ENCODE measurements around the gene SLC13A5. TPM values are rescaled to one million over a fixed set of nuclear protein-coding genes. Genes with fewer than 3 reads are reported as not detected.
"Not testable (repeated sequence)": the region's sequence is repeated elsewhere in the genome, so short reads cannot be mapped to it uniquely, and the experiment has no call there.

SLC13A5 gene
- total RNA-seq, 1 experiment from 2014 or later, result 0.92 TPM

DNA sequence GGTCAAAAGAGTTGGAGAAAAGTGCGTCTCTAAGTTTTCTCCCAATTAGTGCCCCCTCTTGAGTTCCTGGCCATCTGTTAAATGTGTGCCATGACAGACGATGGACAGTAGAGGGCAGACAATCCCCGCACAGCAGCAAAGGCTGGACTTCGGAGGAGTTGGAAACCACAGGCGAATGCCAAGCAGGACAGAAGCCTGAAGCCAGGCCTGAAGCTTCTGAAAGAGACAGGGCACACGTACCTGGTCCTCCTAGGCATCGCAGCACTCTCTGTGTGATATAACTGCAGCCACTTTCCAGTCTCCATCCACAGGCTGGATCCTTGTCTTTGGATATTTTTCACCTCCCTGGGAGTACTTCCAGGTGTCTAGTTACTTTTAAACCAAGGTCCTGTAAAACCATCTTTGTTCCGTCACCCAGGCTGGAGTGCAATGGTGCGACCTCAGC is 47.1 kb downstream of the SLC13A5 start:
- CTCF ChIA-PET, result interaction anchor here (0.6 to 1.3 kb wide), 3 partner anchors 87 to 475 kb away, joined by 4 to 18 read pairs (median 4); no protein-coding TSS in a partner anchor
- Histone ChIP-seq H3F3A (ENCODE audit: insufficient read depth, low read depth) (peaks cover 43% of the 10 kb centered on the region), H3K4me3 (no peak overlapping the region), H3K27me3 (ENCODE audit: insufficient read depth, low read depth) (no peaks in the 10 kb centered on the region), H2AFZ (no peak overlapping the region), H3K4me1 (replicated peaks; ENCODE audit: insufficient read depth) (peaks cover 37% of the 10 kb centered on the region), H3K9me3 (ENCODE audit: insufficient read depth, low read depth) (no peaks in the 10 kb centered on the region), H3K79me2 (ENCODE audit: low read depth) (no peaks in the 10 kb centered on the region), H3K4me2 (no peak overlapping the region), H3K27ac (no peak overlapping the region), H3K9me2 (ENCODE audit: insufficient read depth) (no peaks in the 10 kb centered on the region), H3K36me3 (ENCODE audit: low read depth) (no peaks in the 10 kb centered on the region), H4K20me1 (ENCODE audit: insufficient read depth) (no peaks in the 10 kb centered on the region)
- BruUV-seq (replicated peaks), result no TSS peak
- POLR2A ChIA-PET (ENCODE audit: unreplicated experiment), result interaction anchor here (0.5 to 0.6 kb wide), 4 partner anchors 8 to 380 kb away, joined by 3 read pairs; no protein-coding TSS in a partner anchor
- intact Hi-C loops (cut with micrococcal nuclease; ENCODE audit: unreplicated experiment), result loop anchor here (1.0 to 5.0 kb wide), 5 partner anchors 46 to 470 kb away; partner anchors contain the start of gene SLC13A5
- TF ChIP-seq, protein P1, sequence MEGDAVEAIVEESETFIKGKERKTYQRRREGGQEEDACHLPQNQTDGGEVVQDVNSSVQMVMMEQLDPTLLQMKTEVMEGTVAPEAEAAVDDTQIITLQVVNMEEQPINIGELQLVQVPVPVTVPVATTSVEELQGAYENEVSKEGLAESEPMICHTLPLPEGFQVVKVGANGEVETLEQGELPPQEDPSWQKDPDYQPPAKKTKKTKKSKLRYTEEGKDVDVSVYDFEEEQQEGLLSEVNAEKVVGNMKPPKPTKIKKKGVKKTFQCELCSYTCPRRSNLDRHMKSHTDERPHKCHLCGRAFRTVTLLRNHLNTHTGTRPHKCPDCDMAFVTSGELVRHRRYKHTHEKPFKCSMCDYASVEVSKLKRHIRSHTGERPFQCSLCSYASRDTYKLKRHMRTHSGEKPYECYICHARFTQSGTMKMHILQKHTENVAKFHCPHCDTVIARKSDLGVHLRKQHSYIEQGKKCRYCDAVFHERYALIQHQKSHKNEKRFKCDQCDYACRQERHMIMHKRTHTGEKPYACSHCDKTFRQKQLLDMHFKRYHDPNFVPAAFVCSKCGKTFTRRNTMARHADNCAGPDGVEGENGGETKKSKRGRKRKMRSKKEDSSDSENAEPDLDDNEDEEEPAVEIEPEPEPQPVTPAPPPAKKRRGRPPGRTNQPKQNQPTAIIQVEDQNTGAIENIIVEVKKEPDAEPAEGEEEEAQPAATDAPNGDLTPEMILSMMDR (conservative IDR thresholded peaks at IDR 0.05), result peak; percentile 96
- TF ChIP-seq EZH2 (IDR thresholded peaks at IDR 0.05; ENCODE audit: low read depth), result no peak
- peak; percentile 67 to 84 for DNase-seq

DNA sequence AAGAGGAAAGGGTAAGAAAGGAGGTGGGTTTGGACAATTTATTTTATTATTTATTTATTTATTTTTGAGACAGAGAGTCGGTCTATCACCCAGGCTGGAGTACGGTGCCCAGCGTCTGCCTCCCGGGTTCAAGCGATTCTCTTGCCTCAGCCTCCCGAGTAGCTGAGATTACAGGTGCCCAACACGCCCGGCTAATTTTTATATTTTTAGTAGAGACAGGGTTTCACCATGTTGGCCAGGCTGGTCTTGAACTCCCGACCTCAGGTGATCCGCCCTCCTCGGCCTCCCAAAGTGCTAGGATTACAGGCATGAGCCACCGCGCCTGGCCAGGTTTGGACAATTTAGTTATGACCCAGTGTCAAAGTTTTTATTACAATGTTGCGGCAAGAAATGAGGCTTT is 50.0 kb downstream of the SLC13A5 start:
- intact Hi-C loops (cut with micrococcal nuclease; ENCODE audit: unreplicated experiment); H3K9me2 ChIP-seq (ENCODE audit: insufficient read depth); H3K9me3 ChIP-seq (ENCODE audit: insufficient read depth, low read depth); POLR2A ChIA-PET (ENCODE audit: unreplicated experiment); H3K79me2 ChIP-seq (ENCODE audit: low read depth); H4K20me1 ChIP-seq (ENCODE audit: insufficient read depth); DNase-seq; H2AFZ ChIP-seq; H3K27me3 ChIP-seq (ENCODE audit: insufficient read depth, low read depth); H3K27ac ChIP-seq; H3K4me3 ChIP-seq; CTCF ChIA-PET; H3K36me3 ChIP-seq (ENCODE audit: low read depth); BruUV-seq (replicated peaks); H3K4me2 ChIP-seq; H3K4me1 ChIP-seq (replicated peaks; ENCODE audit: insufficient read depth): not testable (repeated sequence)
- H3F3A ChIP-seq (ENCODE audit: insufficient read depth, low read depth), result peaks cover 15% of the 10 kb centered on the region; the same call in 1 of the 2 replicates

DNA sequence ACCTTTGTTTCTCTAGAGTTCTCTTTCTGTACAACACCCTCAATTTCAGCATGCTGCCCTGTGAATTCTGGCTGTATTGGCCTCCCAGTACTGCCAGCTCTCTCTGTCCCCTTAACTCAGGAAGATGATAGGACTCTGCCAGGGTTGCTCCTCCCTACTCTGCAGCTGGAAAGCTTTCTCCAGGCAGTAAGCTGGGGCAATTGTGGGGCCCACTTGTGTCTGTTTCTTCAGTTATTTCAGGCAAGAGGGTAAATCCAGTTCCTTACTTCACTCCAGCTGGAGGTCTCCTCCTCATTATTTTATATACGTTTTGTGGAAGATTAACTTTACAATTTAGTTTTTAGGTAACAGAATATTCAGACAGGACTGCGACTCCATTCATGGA is 51.7 kb downstream of the SLC13A5 start:
- Histone ChIP-seq H3K27ac (no peak overlapping the region), H3K4me3 (no peak overlapping the region), H3K79me2 (ENCODE audit: low read depth) (no peaks in the 10 kb centered on the region), H3F3A (ENCODE audit: insufficient read depth, low read depth) (peaks cover 7% of the 10 kb centered on the region; the same call in 1 of the 2 replicates), H3K4me1 (replicated peaks; ENCODE audit: insufficient read depth) (peaks cover 13% of the 10 kb centered on the region), H4K20me1 (ENCODE audit: insufficient read depth) (no peaks in the 10 kb centered on the region), H3K27me3 (ENCODE audit: insufficient read depth, low read depth) (no peaks in the 10 kb centered on the region), H2AFZ (no peak overlapping the region), H3K9me2 (ENCODE audit: insufficient read depth) (no peaks in the 10 kb centered on the region), H3K36me3 (ENCODE audit: low read depth) (no peaks in the 10 kb centered on the region), H3K4me2 (no peak overlapping the region), H3K9me3 (ENCODE audit: insufficient read depth, low read depth) (no peaks in the 10 kb centered on the region)
- no peak for DNase-seq
- intact Hi-C loops (cut with micrococcal nuclease; ENCODE audit: unreplicated experiment), result no loop called here
- BruUV-seq (replicated peaks), result no TSS peak
- POLR2A ChIA-PET (ENCODE audit: unreplicated experiment), result no interaction called here
- TF ChIP-seq EZH2 (IDR thresholded peaks at IDR 0.05; ENCODE audit: low read depth), result no peak
- TF ChIP-seq, protein P1 (conservative IDR thresholded peaks at IDR 0.05), result no peak
- CTCF ChIA-PET, result interaction anchor here (1.0 kb wide), 1 partner anchor 359 kb away, joined by 6 read pairs; no protein-coding TSS in a partner anchor
